ENCODE data around the gene TIAM2.
A peak's percentile ranks its signal among the peaks of the same experiment; 100 is the strongest.
"Not testable (repeated sequence)": the region's sequence is repeated elsewhere in the genome, so short reads cannot be mapped to it uniquely, and the experiment has no call there.

TIAM2 gene

DNA sequence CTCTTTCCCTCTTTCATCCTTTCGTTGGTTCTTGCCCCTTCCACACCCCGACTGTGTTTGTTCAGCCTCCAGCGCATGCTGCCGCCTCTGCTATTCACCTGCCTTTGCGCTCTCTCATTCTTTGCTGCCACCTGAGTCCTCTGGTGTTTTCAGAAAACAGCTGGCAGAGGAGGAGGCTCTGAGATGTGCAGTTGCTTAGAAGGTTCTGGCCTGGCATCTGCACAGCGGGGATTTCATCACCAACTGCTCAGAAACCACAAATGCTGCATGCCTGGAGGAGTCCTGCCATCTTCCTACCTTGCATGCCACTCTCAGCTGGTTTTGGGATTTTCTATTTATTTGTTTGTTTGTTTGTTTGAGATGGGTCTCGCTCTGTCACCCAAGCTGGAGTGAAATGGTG is 229.5 kb downstream of the TIAM2 start:
- TF ChIP-seq, protein P1, sequence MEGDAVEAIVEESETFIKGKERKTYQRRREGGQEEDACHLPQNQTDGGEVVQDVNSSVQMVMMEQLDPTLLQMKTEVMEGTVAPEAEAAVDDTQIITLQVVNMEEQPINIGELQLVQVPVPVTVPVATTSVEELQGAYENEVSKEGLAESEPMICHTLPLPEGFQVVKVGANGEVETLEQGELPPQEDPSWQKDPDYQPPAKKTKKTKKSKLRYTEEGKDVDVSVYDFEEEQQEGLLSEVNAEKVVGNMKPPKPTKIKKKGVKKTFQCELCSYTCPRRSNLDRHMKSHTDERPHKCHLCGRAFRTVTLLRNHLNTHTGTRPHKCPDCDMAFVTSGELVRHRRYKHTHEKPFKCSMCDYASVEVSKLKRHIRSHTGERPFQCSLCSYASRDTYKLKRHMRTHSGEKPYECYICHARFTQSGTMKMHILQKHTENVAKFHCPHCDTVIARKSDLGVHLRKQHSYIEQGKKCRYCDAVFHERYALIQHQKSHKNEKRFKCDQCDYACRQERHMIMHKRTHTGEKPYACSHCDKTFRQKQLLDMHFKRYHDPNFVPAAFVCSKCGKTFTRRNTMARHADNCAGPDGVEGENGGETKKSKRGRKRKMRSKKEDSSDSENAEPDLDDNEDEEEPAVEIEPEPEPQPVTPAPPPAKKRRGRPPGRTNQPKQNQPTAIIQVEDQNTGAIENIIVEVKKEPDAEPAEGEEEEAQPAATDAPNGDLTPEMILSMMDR (IDR thresholded peaks at IDR 0.05; ENCODE audit: control insufficient read depth, insufficient read depth, low read depth, low read length, missing control alignments) = no peak
- no peak overlapping the region for H3K4me3 ChIP-seq (ENCODE audit: control insufficient read depth, low read depth, low read length)
- no peak for DNase-seq (ENCODE audit: low read depth)

GRCh38 chr6:155227046-155227445 is 231.9 kb downstream of the TIAM2 start:
- H3K4me3 ChIP-seq (ENCODE audit: control insufficient read depth, low read depth, low read length) = no peak overlapping the region
- no peak for DNase-seq (ENCODE audit: low read depth)
- TF ChIP-seq, protein P1 (IDR thresholded peaks at IDR 0.05; ENCODE audit: control insufficient read depth, insufficient read depth, low read depth, low read length, missing control alignments) = no peak

DNA sequence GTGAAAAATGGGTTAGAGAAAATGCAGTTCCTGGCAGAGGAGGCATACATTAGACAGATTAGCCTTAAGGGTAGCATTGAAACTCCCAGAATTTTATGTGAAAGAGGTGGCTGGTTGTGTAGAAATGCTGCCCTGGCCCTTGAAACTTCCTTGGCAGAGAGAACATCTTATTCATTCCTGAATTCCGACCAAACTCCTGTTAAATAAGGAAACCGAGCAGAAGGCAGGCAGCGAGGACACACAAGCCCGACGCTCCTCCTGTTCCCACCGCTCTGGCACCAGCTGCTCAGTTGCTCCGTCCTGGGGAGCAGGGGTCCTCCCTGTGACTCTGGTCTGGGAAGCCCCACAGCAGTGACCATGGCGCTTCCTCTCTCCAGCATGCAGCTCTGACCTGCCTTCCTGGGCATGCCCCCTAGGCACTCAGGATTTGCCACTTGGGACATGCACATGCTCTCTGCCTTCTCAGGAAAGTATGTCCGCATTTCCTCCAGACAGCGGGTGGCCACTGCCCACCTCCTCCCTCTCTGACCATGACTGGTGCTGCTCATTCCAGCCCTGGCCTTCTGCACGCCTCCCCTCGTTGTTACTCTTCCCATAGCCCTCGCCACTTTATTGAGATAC is 233.5 kb downstream of the TIAM2 start:
- DNase-seq (ENCODE audit: low read depth) = peak; percentile 23
- TF ChIP-seq, protein P1 (IDR thresholded peaks at IDR 0.05; ENCODE audit: control insufficient read depth, insufficient read depth, low read depth, low read length, missing control alignments) = no peak
- no peak overlapping the region for H3K4me3 ChIP-seq (ENCODE audit: control insufficient read depth, low read depth, low read length)

- H3K4me3 ChIP-seq (ENCODE audit: control insufficient read depth, low read depth, low read length); DNase-seq (ENCODE audit: low read depth): not testable (repeated sequence)
Observed at GRCh38 chr6:155230975-155231374, 235.9 kb downstream of the TIAM2 start.

GRCh38 chr6:155232848-155233247 is 237.7 kb downstream of the TIAM2 start:
- no peak for DNase-seq (ENCODE audit: low read depth)
- TF ChIP-seq, protein P1 (IDR thresholded peaks at IDR 0.05; ENCODE audit: control insufficient read depth, insufficient read depth, low read depth, low read length, missing control alignments) = no peak
- H3K4me3 ChIP-seq (ENCODE audit: control insufficient read depth, low read depth, low read length) = no peak overlapping the region

GRCh38 chr6:155234167-155234566 is 239.1 kb downstream of the TIAM2 start:
- H3K4me3 ChIP-seq (ENCODE audit: control insufficient read depth, low read depth, low read length) = no peak overlapping the region
- DNase-seq (ENCODE audit: low read depth) = no peak
- TF ChIP-seq, protein P1 (IDR thresholded peaks at IDR 0.05; ENCODE audit: control insufficient read depth, insufficient read depth, low read depth, low read length, missing control alignments) = no peak

GRCh38 chr6:155234687-155235086 is 239.6 kb downstream of the TIAM2 start:
- no peak for DNase-seq (ENCODE audit: low read depth)
- TF ChIP-seq, protein P1 (IDR thresholded peaks at IDR 0.05; ENCODE audit: control insufficient read depth, insufficient read depth, low read depth, low read length, missing control alignments) = no peak
- no peak overlapping the region for H3K4me3 ChIP-seq (ENCODE audit: control insufficient read depth, low read depth, low read length)
